CD4-positive, CD25-positive, alpha-beta regulatory T cell (primary cell): ENCODE measurements around the gene KSR2. TPM values are rescaled to one million over a fixed set of nuclear protein-coding genes. Genes with fewer than 3 reads are reported as not detected.

ENCODE experiments used
- ATAC-seq, 2 donors: fragments of 150-1000 bp; cut with Tn5 transposase; one replicate each; pipeline ENCODE4 v1.10.0; 2021; ENCODE audit warnings: low read depth in 2 of 2, moderate number of reproducible peaks in 2 of 2, moderate library complexity in 1 of 2
- DNase-seq, 3 donors: peaks; one replicate each; pipeline versions ENCODE4 v3.0.0 to v3.0.0-alpha.2; 2012 to 2022; ENCODE audit warnings: mixed read lengths in 1 of 3
- H3K27ac ChIP-seq: one replicate; pipeline ENCODE4 v1.7.0; 2013; ENCODE audit warnings: mild to moderate bottlenecking, low read length; ENCODE audit not compliant: insufficient read depth, poor library complexity, severe bottlenecking
- H3K27me3 ChIP-seq: one replicate; pipeline ENCODE4 v1.7.0; 2013; ENCODE audit warnings: low read length; ENCODE audit not compliant: control insufficient read depth, insufficient read depth
- H3K36me3 ChIP-seq: one replicate; pipeline ENCODE4 v1.7.0; 2013; ENCODE audit warnings: mild to moderate bottlenecking, low read length, moderate library complexity; ENCODE audit not compliant: control insufficient read depth, insufficient read depth
- H3K4me1 ChIP-seq: 2 replicates; pipeline ENCODE4 v1.7.0; 2013; ENCODE audit warnings: mild to moderate bottlenecking, low read length; ENCODE audit not compliant: insufficient read depth, control insufficient read depth, poor library complexity, severe bottlenecking
- H3K4me3 ChIP-seq: one replicate; pipeline ENCODE4 v1.7.0; 2013; ENCODE audit warnings: low read depth, mild to moderate bottlenecking, low read length, moderate library complexity
- H3K9me3 ChIP-seq, 2 experiments: 1 replicate in 1 of 2; 2 replicates in 1 of 2; pipeline ENCODE4 v1.7.0; 2013; ENCODE audit warnings: low read length in 2 of 2, mild to moderate bottlenecking in 1 of 2, moderate library complexity in 1 of 2; ENCODE audit not compliant: control insufficient read depth in 2 of 2
- H3K27ac Mint-ChIP-seq, 3 donors: one replicate each; pipeline ENCODE4 v1.8.0; 2020 to 2022; ENCODE audit warnings: mild to moderate bottlenecking in 3 of 3, mixed read lengths in 3 of 3, moderate library complexity in 2 of 3
- H3K27me3 Mint-ChIP-seq: one replicate; pipeline ENCODE4 v1.8.0; 2022; ENCODE audit warnings: mild to moderate bottlenecking, mixed read lengths
- H3K36me3 Mint-ChIP-seq: one replicate; pipeline ENCODE4 v1.8.0; 2020; ENCODE audit warnings: mixed read lengths
- H3K4me1 Mint-ChIP-seq, 4 donors: one replicate each; pipeline ENCODE4 v1.8.0; 2020 to 2022; ENCODE audit warnings: mixed read lengths in 4 of 4, mild to moderate bottlenecking in 1 of 4
- H3K4me3 Mint-ChIP-seq, 4 donors: one replicate each; pipeline ENCODE4 v1.8.0; 2020 to 2022; ENCODE audit warnings: mild to moderate bottlenecking in 4 of 4, mixed read lengths in 4 of 4, moderate library complexity in 3 of 4
- H3K9me3 Mint-ChIP-seq, 7 donors: one replicate each; pipeline ENCODE4 v1.8.0; 2020 to 2022; ENCODE audit warnings: mixed read lengths in 7 of 7, mild to moderate bottlenecking in 3 of 7, moderate library complexity in 2 of 7
- polyA plus RNA-seq, 4 donors: library from polyadenylated mRNA; unstranded; fragments of 300-500 nt; fragmentation: Illumina TruSeq; gene quantifications; one replicate each; pipeline ENCODE4 v1.2.3, GENCODE V29; 2021
- total RNA-seq: library from RNA; stranded (reverse); gene quantifications from one replicate; pipeline ENCODE4 v1.2.3, GENCODE V29; 2022

The KSR2 gene
- total and polyA plus RNA-seq, 5 donors from 2014 or later = 0.20 TPM; not detected in 4

GRCh38 chr12:117967043-117967442 lies 1.7 kb downstream of the KSR2 start:
- DNase-seq (no peak), ATAC-seq (no peak)
- Mint-ChIP-seq H3K27ac (no peak overlapping the region), H3K4me1 (peaks cover 0 to 10% (median 2%) of the 10 kb centered on the region in 4 donors), H3K4me3 (peak overlapping the region in 3 of 4 donors; percentile 19 to 59 (median 43)), H3K27me3 (peaks cover 31% of the 10 kb centered on the region), H3K36me3 (peaks cover 3% of the 10 kb centered on the region), H3K9me3 (peaks cover 0 to 13% (median 6%) of the 10 kb centered on the region in 7 donors)
- peaks cover 21% of the 10 kb centered on the region for H3K27me3 ChIP-seq
- no peak overlapping the region for H3K27ac ChIP-seq
- H3K36me3 ChIP-seq = no peaks in the 10 kb centered on the region
- peaks cover 5 to 8% of the 10 kb centered on the region in 2 experiments for H3K9me3 ChIP-seq
- no peak overlapping the region for H3K4me3 ChIP-seq
- peaks cover 11% of the 10 kb centered on the region for H3K4me1 ChIP-seq

GRCh38 chr12:117966511-117966910 lies 2.3 kb downstream of the KSR2 start:
- Mint-ChIP-seq H3K4me3 (peak overlapping the region in 1 of 4 donors; percentile 15), H3K27ac (no peak overlapping the region), H3K36me3 (peaks cover 3% of the 10 kb centered on the region), H3K4me1 (peaks cover 0 to 10% (median 2%) of the 10 kb centered on the region in 4 donors), H3K9me3 (peaks cover 0 to 8% (median 5%) of the 10 kb centered on the region in 7 donors), H3K27me3 (peaks cover 32% of the 10 kb centered on the region)
- H3K27ac ChIP-seq = no peak overlapping the region
- H3K4me1 ChIP-seq = peaks cover 11% of the 10 kb centered on the region
- peaks cover 21% of the 10 kb centered on the region for H3K27me3 ChIP-seq
- DNase-seq = no peak
- peaks cover 4 to 6% of the 10 kb centered on the region in 2 experiments for H3K9me3 ChIP-seq
- H3K4me3 ChIP-seq = no peak overlapping the region
- H3K36me3 ChIP-seq = no peaks in the 10 kb centered on the region
- no peak for ATAC-seq

- H3K4me3 ChIP-seq = no peak overlapping the region
- H3K4me1 ChIP-seq = peaks cover 10% of the 10 kb centered on the region
- H3K36me3 ChIP-seq = no peaks in the 10 kb centered on the region
- Mint-ChIP-seq H3K4me1 (peaks cover 0 to 8% (median 2%) of the 10 kb centered on the region in 4 donors), H3K36me3 (peaks cover 3% of the 10 kb centered on the region), H3K27ac (no peak overlapping the region), H3K4me3 (no peak overlapping the region), H3K27me3 (peaks cover 35% of the 10 kb centered on the region), H3K9me3 (peaks cover 0 to 7% (median 0%) of the 10 kb centered on the region in 7 donors)
- no peak overlapping the region for H3K27ac ChIP-seq
- no peaks in the 10 kb centered on the region for H3K9me3 ChIP-seq
- peaks cover 16% of the 10 kb centered on the region for H3K27me3 ChIP-seq
- ATAC-seq (no peak), DNase-seq (no peak)
Measured at GRCh38 chr12:117963836-117964235, 5.0 kb downstream of the KSR2 start.

GRCh38 chr12:117936722-117937484 lies 31.9 kb downstream of the KSR2 start:
- ATAC-seq (no peak), DNase-seq (no peak)
- Mint-ChIP-seq H3K27me3 (no peaks in the 10 kb centered on the region), H3K9me3 (no peaks in the 10 kb centered on the region), H3K4me1 (no peaks in the 10 kb centered on the region), H3K36me3 (no peaks in the 10 kb centered on the region), H3K27ac (no peak overlapping the region), H3K4me3 (no peak overlapping the region)
- Histone ChIP-seq H3K9me3 (no peaks in the 10 kb centered on the region), H3K4me3 (no peak overlapping the region), H3K4me1 (no peaks in the 10 kb centered on the region), H3K27me3 (no peaks in the 10 kb centered on the region), H3K27ac (no peak overlapping the region), H3K36me3 (no peaks in the 10 kb centered on the region)

- no peak overlapping the region for H3K4me3 ChIP-seq
- H3K36me3 ChIP-seq = no peaks in the 10 kb centered on the region
- H3K9me3 ChIP-seq = no peaks in the 10 kb centered on the region
- H3K4me3 Mint-ChIP-seq = no peak overlapping the region
- no peaks in the 10 kb centered on the region for H3K36me3 Mint-ChIP-seq
- peaks cover 0 to 6% (median 0%) of the 10 kb centered on the region in 7 donors for H3K9me3 Mint-ChIP-seq
- DNase-seq = no peak
- H3K27ac ChIP-seq = no peak overlapping the region
- no peaks in the 10 kb centered on the region for H3K27me3 Mint-ChIP-seq
- no peak for ATAC-seq
- no peaks in the 10 kb centered on the region for H3K4me1 Mint-ChIP-seq
- no peaks in the 10 kb centered on the region for H3K27me3 ChIP-seq
- no peak overlapping the region for H3K27ac Mint-ChIP-seq
- H3K4me1 ChIP-seq = no peaks in the 10 kb centered on the region
Measured at GRCh38 chr12:117933545-117933944, 35.2 kb downstream of the KSR2 start.

GRCh38 chr12:117926391-117926899 lies 42.3 kb downstream of the KSR2 start:
- no peaks in the 10 kb centered on the region for H3K36me3 ChIP-seq
- H3K36me3 Mint-ChIP-seq = no peaks in the 10 kb centered on the region
- H3K27ac ChIP-seq = no peak overlapping the region
- H3K4me1 Mint-ChIP-seq = no peaks in the 10 kb centered on the region
- H3K27me3 Mint-ChIP-seq = peaks cover 4% of the 10 kb centered on the region
- no peaks in the 10 kb centered on the region for H3K9me3 ChIP-seq
- no peaks in the 10 kb centered on the region for H3K4me1 ChIP-seq
- no peak for ATAC-seq
- no peak overlapping the region for H3K4me3 Mint-ChIP-seq
- H3K27me3 ChIP-seq = no peaks in the 10 kb centered on the region
- DNase-seq = no peak
- H3K9me3 Mint-ChIP-seq = peaks cover 0 to 4% (median 1%) of the 10 kb centered on the region in 7 donors
- H3K4me3 ChIP-seq = no peak overlapping the region
- H3K27ac Mint-ChIP-seq = no peak overlapping the region

GRCh38 chr12:117921929-117922777 lies 46.6 kb downstream of the KSR2 start:
- H3K27me3 Mint-ChIP-seq = peaks cover 4% of the 10 kb centered on the region
- H3K4me3 ChIP-seq = no peak overlapping the region
- H3K27me3 ChIP-seq = no peaks in the 10 kb centered on the region
- no peaks in the 10 kb centered on the region for H3K9me3 ChIP-seq
- no peak overlapping the region for H3K27ac ChIP-seq
- no peaks in the 10 kb centered on the region for H3K4me1 Mint-ChIP-seq
- ATAC-seq (no peak), DNase-seq (no peak)
- H3K4me1 ChIP-seq = no peaks in the 10 kb centered on the region
- peaks cover 0 to 5% (median 0%) of the 10 kb centered on the region in 7 donors for H3K9me3 Mint-ChIP-seq
- no peaks in the 10 kb centered on the region for H3K36me3 Mint-ChIP-seq
- no peaks in the 10 kb centered on the region for H3K36me3 ChIP-seq
- H3K27ac Mint-ChIP-seq = no peak overlapping the region
- H3K4me3 Mint-ChIP-seq = no peak overlapping the region
